NCI-H524 (cell line): ENCODE data around the gene SAA2.
"Not testable (repeated sequence)": the region's sequence is repeated elsewhere in the genome, so short reads cannot be mapped to it uniquely, and the experiment has no call there.

ENCODE experiments used
- DNase-seq, 2 experiments: peaks; one replicate each; lab custom pipeline; 2025; lab: John Stamatoyannopoulos, UW

The SAA2 gene

GRCh38 chr11:18248561-18248960 lies at the start of gene SAA2:
Gene SAA2, minus strand, starts transcription at chr11:18248668. Its CDS starts 657 bp downstream, at chr11:18248011.
- DNase-seq = no peak

- no peak for DNase-seq
Observed at GRCh38 chr11:18295316-18295715, 46.8 kb upstream of the SAA2 start.

GRCh38 chr11:18294862-18295261 lies 46.4 kb upstream of the SAA2 start:
- DNase-seq = no peak

- DNase-seq = no peak
Observed at GRCh38 chr11:18288911-18289310, 40.4 kb upstream of the SAA2 start.

GRCh38 chr11:18285841-18286240 lies 37.4 kb upstream of the SAA2 start:
- DNase-seq = no peak

- DNase-seq = no peak
Observed at GRCh38 chr11:18282626-18283025, 34.2 kb upstream of the SAA2 start.

- no peak for DNase-seq
Observed at GRCh38 chr11:18280438-18281045, 32.1 kb upstream of the SAA2 start.

GRCh38 chr11:18277565-18278271 lies 29.2 kb upstream of the SAA2 start:
- DNase-seq = no peak

GRCh38 chr11:18271206-18271605 lies 22.7 kb upstream of the SAA2 start:
- no peak for DNase-seq

- DNase-seq = no peak
Observed at GRCh38 chr11:18270102-18270501, 21.6 kb upstream of the SAA2 start.

GRCh38 chr11:18269252-18269651 lies 20.8 kb upstream of the SAA2 start:
- DNase-seq = not testable (repeated sequence)

GRCh38 chr11:18267335-18268133 lies 19.1 kb upstream of the SAA2 start:
- not testable (repeated sequence) for DNase-seq

GRCh38 chr11:18265949-18266348 lies 17.5 kb upstream of the SAA2 start, which contains the start of gene SAA1:
Gene SAA1, plus strand, starts transcription at chr11:18266264. Its CDS starts 624 bp downstream, at chr11:18266888.
- DNase-seq = no peak

GRCh38 chr11:18264677-18265555 lies 16.4 kb upstream of the SAA2 start:
- no peak for DNase-seq

GRCh38 chr11:18264035-18264434 lies 15.6 kb upstream of the SAA2 start:
- no peak for DNase-seq

- not testable (repeated sequence) for DNase-seq
Observed at GRCh38 chr11:18262681-18263350, 14.3 kb upstream of the SAA2 start.

- DNase-seq = no peak
Observed at GRCh38 chr11:18261721-18262120, 13.3 kb upstream of the SAA2 start.

GRCh38 chr11:18259259-18259658 lies 10.8 kb upstream of the SAA2 start:
- DNase-seq = no peak

- no peak for DNase-seq
Observed at GRCh38 chr11:18254781-18255361, 6.4 kb upstream of the SAA2 start.

- no peak for DNase-seq
Observed at GRCh38 chr11:18253778-18254338, 5.4 kb upstream of the SAA2 start.

GRCh38 chr11:18253233-18253632 lies 4.8 kb upstream of the SAA2 start:
- no peak for DNase-seq
